ENCODE measurements around the gene MORN1.

GRCh38 chr1:2391041-2391930 is at the start of gene MORN1, which contains the start of gene RER1:
- TF ChIP-seq TAF1 (IDR thresholded peaks at IDR 0.05; ENCODE audit: low read depth) (no peak), RAD21 (conservative IDR thresholded peaks at IDR 0.05) (no peak), REST (IDR thresholded peaks at IDR 0.05; ENCODE audit: borderline replicate concordance) (peak; percentile 37), EZH2 (IDR thresholded peaks at IDR 0.05; ENCODE audit: borderline replicate concordance, insufficient read depth, low read length, poor library complexity, severe bottlenecking) (no peak)
- TF ChIP-seq, protein P1, sequence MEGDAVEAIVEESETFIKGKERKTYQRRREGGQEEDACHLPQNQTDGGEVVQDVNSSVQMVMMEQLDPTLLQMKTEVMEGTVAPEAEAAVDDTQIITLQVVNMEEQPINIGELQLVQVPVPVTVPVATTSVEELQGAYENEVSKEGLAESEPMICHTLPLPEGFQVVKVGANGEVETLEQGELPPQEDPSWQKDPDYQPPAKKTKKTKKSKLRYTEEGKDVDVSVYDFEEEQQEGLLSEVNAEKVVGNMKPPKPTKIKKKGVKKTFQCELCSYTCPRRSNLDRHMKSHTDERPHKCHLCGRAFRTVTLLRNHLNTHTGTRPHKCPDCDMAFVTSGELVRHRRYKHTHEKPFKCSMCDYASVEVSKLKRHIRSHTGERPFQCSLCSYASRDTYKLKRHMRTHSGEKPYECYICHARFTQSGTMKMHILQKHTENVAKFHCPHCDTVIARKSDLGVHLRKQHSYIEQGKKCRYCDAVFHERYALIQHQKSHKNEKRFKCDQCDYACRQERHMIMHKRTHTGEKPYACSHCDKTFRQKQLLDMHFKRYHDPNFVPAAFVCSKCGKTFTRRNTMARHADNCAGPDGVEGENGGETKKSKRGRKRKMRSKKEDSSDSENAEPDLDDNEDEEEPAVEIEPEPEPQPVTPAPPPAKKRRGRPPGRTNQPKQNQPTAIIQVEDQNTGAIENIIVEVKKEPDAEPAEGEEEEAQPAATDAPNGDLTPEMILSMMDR (IDR thresholded peaks at IDR 0.05; ENCODE audit: poor library complexity, severe bottlenecking): peak; percentile 32

Measured in neural cell (in vitro differentiated cells).